Hematopoietic multipotent progenitor cell treated with erythropoietin and hydrocortisone succinate and interleukin-3 and kit ligand, for 4 days (in vitro differentiated cells): Measurements from ENCODE around the gene OXSR1.
"Not testable (repeated sequence)": the region's sequence is repeated elsewhere in the genome, so short reads cannot be mapped to it uniquely, and the experiment has no call there.

Experiments used
- DNase-seq: peaks from one replicate; pipeline ENCODE4 v3.0.0-alpha.2; 2015

OXSR1 gene

GRCh38 chr3:38276081-38276916, 111.0 kb downstream of the OXSR1 start:
- DNase-seq: no peak

- no peak for DNase-seq
Observed at GRCh38 chr3:38276917-38277630, 111.7 kb downstream of the OXSR1 start.

- DNase-seq: no peak
Observed at GRCh38 chr3:38278841-38279240, 113.5 kb downstream of the OXSR1 start.

GRCh38 chr3:38281895-38282686, 116.8 kb downstream of the OXSR1 start, which contains the start of gene SLC22A14:
SLC22A14 (plus strand) TSS chr3:38282294; CDS start chr3:38306027, 23,733 bp downstream.
- no peak for DNase-seq

- DNase-seq: no peak
Observed at GRCh38 chr3:38283810-38284755, 118.7 kb downstream of the OXSR1 start.

GRCh38 chr3:38284756-38285150, 119.4 kb downstream of the OXSR1 start:
- DNase-seq: no peak

GRCh38 chr3:38289286-38290217, 124.2 kb downstream of the OXSR1 start:
- DNase-seq: not testable (repeated sequence)

GRCh38 chr3:38297053-38297452, 131.7 kb downstream of the OXSR1 start:
- DNase-seq: not testable (repeated sequence)

- no peak for DNase-seq
Observed at GRCh38 chr3:38297537-38297936, 132.2 kb downstream of the OXSR1 start.

GRCh38 chr3:38297947-38298711, 132.8 kb downstream of the OXSR1 start:
- peak; percentile 12 for DNase-seq
